Measurements from ENCODE around the gene NLRC3.
"Not testable (repeated sequence)": the region's sequence is repeated elsewhere in the genome, so short reads cannot be mapped to it uniquely, and the experiment has no call there.

Gene NLRC3, protein sequence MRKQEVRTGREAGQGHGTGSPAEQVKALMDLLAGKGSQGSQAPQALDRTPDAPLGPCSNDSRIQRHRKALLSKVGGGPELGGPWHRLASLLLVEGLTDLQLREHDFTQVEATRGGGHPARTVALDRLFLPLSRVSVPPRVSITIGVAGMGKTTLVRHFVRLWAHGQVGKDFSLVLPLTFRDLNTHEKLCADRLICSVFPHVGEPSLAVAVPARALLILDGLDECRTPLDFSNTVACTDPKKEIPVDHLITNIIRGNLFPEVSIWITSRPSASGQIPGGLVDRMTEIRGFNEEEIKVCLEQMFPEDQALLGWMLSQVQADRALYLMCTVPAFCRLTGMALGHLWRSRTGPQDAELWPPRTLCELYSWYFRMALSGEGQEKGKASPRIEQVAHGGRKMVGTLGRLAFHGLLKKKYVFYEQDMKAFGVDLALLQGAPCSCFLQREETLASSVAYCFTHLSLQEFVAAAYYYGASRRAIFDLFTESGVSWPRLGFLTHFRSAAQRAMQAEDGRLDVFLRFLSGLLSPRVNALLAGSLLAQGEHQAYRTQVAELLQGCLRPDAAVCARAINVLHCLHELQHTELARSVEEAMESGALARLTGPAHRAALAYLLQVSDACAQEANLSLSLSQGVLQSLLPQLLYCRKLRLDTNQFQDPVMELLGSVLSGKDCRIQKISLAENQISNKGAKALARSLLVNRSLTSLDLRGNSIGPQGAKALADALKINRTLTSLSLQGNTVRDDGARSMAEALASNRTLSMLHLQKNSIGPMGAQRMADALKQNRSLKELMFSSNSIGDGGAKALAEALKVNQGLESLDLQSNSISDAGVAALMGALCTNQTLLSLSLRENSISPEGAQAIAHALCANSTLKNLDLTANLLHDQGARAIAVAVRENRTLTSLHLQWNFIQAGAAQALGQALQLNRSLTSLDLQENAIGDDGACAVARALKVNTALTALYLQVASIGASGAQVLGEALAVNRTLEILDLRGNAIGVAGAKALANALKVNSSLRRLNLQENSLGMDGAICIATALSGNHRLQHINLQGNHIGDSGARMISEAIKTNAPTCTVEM

DNA sequence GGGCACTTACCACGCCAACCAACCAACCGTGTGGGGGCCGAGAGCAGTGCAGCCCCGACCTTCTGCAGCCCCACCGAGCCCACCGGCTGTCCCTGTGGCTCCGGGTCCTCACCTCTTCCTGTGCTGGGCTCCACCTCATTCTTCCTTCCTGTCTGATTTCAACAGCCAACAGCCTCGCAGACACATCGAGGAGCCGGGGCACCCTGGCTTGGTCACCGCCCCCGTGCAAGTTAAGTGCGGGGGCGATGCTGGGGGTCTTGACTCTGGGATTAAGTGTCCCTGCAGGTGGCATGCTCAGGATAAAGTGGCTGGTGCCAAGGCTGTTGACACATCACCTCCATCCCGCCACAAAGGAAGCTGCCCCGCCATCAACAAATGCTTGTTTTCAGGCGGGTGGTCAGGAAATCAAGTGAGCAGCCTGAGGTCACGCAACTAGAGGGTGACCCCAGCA lies at the start of gene NLRC3:
NLRC3 (minus strand) TSS at position 102 of the 451 bp plus-strand sequence. CDS start 12,367 bp downstream, outside the sequence.
- DNase-seq (ENCODE audit: low spot score): no peak

GRCh38 chr16:3625911-3626732 lies 48.9 kb upstream of the NLRC3 start:
- DNase-seq (ENCODE audit: low spot score): peak; percentile 15

DNA sequence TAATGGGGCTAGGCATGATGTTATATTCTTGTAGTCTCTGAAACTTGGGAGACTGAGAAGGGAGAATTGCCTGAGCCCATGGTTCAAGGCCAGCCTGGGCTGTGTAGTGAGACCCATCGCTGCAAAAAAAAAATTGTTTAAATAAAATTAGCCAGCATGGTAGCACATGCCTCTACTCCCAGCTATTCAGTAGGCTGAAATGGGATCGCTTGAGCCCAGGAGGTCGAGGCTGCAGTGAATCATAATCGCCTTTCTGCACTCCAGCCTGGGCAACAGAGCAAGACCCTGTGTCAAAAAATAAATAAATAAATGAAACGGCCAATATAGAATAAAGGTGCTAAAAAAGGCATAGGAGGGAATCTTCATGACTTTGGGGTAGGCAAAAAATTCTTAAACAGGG lies 48.1 kb upstream of the NLRC3 start:
- DNase-seq (ENCODE audit: low spot score): no peak

DNA sequence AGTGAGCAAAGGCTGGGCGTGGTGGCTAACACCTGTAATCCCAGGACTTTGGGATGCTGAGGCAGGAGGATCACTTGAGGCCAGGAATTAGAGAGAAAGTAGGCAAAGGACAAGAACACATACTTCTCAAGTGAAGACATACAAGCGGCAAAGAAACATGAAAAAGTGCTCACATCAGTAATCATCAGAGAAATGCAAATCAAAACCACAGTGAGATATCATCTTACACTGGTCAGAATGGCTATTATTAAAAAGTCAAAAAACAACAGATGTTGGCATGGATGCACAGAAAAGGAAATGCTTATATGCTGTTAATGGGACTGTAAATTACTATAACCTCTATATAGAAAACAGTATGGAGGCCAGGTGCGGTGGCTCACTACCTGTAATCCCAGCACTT lies 46.4 kb upstream of the NLRC3 start:
- DNase-seq (ENCODE audit: low spot score): no peak

DNA sequence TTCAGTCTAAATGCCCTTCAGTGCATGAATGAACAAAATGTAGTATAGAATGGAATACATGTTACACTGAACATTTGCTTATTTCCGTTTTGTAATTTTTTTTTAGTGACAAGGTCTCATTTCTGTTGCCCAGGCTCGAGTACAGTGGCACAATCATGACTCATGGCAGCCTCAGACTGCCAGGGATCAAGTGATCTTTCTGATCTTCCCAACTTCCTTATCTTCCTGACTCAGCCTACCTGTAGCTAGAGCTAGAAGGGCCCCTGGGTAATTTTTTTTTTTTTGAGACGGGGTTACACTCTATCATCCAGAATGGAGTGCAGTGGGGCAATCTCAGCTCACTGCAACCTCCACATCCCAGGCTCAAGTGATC lies 41.6 kb upstream of the NLRC3 start:
- peak; percentile 16 for DNase-seq (ENCODE audit: low spot score)

GRCh38 chr16:3612510-3613466 lies 35.6 kb upstream of the NLRC3 start:
- DNase-seq (ENCODE audit: low spot score): no peak

- DNase-seq (ENCODE audit: low spot score): peak; percentile 94
Measured at GRCh38 chr16:3611146-3611975, 34.2 kb upstream of the NLRC3 start, which contains the start of gene SLX4. TSS of gene SLX4 (minus strand) at chr16:3611606. CDS start at chr16:3608964, 2,642 bp downstream.

DNA sequence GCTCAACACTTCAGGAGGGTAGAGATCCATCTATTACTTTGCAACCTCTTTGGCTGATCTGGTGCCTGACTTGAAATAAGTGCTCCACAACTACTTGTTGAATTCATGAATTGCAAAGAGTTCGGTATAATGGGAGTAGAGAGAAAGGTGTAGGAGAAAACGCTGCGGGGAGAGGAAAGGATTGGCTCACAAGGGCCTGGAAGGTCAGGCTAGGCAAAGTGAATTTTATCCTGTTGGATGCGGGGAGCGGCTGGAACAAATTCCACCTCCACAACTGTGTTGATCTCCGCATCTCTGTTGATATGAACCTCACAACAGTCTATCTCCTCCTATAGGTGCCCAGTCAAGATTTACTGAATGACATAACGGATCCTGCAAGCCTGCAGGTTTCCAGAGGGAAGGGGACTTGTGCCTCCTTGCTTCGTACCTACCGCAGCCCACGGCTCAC lies 33.5 kb upstream of the NLRC3 start:
- peak; percentile 29 for DNase-seq (ENCODE audit: low spot score)

GRCh38 chr16:3609895-3610697 lies 32.9 kb upstream of the NLRC3 start:
- DNase-seq (ENCODE audit: low spot score): no peak

- not testable (repeated sequence) for DNase-seq (ENCODE audit: low spot score)
Measured at GRCh38 chr16:3608976-3609375, 31.8 kb upstream of the NLRC3 start.

DNA sequence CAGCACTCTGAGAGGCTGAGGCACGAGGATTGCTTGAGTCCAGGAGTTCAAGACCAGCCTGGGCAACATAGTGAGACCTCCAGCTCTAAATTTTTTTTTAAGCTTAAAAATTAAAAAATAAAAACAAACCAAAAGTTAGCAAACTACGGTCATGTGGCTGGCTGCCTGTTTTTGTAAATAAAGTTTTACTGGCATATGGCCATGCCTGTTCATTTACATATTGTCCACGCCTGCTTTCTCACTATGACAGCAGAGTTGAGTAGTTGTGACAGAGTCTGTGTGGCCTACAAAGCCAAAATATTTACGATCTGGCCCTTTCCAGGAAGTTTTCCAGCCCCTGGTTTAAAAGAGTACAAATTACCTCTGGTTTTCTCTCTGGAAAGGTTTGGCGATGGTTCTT lies 30.9 kb upstream of the NLRC3 start:
- DNase-seq (ENCODE audit: low spot score): no peak

DNA sequence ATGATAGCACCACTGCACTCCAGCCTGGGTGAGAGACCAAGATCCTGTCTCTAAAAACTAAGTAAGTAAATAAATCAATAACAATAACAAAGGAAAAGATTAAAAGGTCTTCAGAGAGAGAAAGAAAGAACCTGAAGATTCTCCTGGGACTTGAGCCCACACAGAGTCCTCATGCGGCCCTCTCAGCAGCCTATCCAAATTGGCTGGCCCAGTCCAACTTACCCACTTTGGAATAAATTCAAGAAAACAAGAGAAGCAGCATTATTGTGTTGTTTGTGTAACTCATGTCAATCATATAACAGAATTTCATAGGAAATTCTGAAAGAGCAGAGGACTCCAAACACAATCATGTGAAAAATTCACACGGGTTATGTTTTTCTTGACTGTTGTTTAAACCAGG lies 30.4 kb upstream of the NLRC3 start:
- no peak for DNase-seq (ENCODE audit: low spot score)

- DNase-seq (ENCODE audit: low spot score): no peak
Measured at GRCh38 chr16:3607161-3607560, 30.0 kb upstream of the NLRC3 start.

DNA sequence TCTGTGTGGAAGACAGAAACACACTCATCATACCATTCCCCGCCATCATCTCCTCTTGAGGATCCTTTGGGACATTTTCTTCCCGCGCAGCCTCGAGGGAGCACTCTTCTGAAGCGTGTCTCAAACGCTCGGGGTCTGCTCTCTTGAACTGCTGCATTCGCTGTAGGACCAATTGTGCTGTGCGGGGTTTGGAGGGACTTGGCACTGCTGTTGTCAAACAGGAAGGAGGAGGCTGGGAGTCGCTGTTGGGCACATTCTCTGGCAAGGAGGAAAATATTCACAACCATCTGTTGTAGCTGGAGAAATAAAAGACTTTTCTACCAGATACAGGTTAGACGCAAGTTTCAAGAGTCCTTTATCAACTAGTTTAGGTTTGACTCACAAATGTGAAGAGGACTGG lies 29.2 kb upstream of the NLRC3 start:
- DNase-seq (ENCODE audit: low spot score): no peak

DNA sequence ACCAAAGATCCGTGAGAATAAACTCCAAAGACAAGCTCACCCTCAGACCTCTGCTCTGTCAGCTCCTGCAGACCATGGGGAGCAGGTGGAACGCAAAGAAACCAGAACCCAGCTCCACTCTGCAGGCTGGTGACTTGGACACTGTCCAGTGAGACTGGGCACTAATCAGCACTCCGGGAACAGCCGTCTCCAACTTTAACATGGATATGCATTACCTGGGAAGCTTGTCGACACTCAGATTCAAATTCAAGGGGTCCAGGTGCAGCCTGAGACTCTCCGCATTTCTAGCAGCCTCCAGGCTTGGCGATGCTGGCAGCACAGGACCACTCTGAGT lies 25.1 kb upstream of the NLRC3 start:
- DNase-seq (ENCODE audit: low spot score): no peak

- no peak for DNase-seq (ENCODE audit: low spot score)
Measured at GRCh38 chr16:3601614-3602319, 24.6 kb upstream of the NLRC3 start.

- DNase-seq (ENCODE audit: low spot score): no peak
Measured at GRCh38 chr16:3599922-3600321, 22.7 kb upstream of the NLRC3 start.

GRCh38 chr16:3599121-3599520 lies 21.9 kb upstream of the NLRC3 start:
- DNase-seq (ENCODE audit: low spot score): no peak

Measured in RKO (cell line).